ENCODE measurements around the gene ENPP3. TPM values are rescaled to one million over a fixed set of nuclear protein-coding genes. Genes with fewer than 3 reads are reported as not detected.

The ENPP3 gene
- total RNA-seq, 2 experiments from 2014 or later, result 1.3 to 2.3 TPM

- Histone ChIP-seq H3K4me3 (ENCODE audit: low read depth, low read length, poor library complexity, severe bottlenecking) (no peak overlapping the region), H3K9me2 (ENCODE audit: insufficient read depth, low read length) (no peaks in the 10 kb centered on the region), H4K20me1 (ENCODE audit: insufficient read depth, low read length) (no peaks in the 10 kb centered on the region), H2AFZ (ENCODE audit: low read length) (no peak overlapping the region), H3K9me3 (ENCODE audit: low read length) (no peaks in the 10 kb centered on the region), H3K4me2 (ENCODE audit: low read length) (no peak overlapping the region), H3K36me3 (ENCODE audit: insufficient read depth, low read length) (peaks cover 96% of the 10 kb centered on the region), H3K27ac (ENCODE audit: low read depth, low read length, poor library complexity, severe bottlenecking) (no peak overlapping the region), H3K4me1 (ENCODE audit: insufficient read depth, low read length, poor library complexity, severe bottlenecking) (no peaks in the 10 kb centered on the region), H3K79me2 (ENCODE audit: insufficient read depth, low read depth, low read length) (no peaks in the 10 kb centered on the region)
- BruUV-seq (replicated peaks), result no TSS peak
- POLR2A ChIA-PET, result interaction anchor here (0.5 kb wide), 1 partner anchor 12 kb away, joined by 3 read pairs; no protein-coding TSS in a partner anchor
- CTCF ChIA-PET (ENCODE audit: unreplicated experiment), result no interaction called here
- intact Hi-C loops (cut with micrococcal nuclease; ENCODE audit: unreplicated experiment), result no loop called here
- DNase-seq (ENCODE audit: low spot score), result no peak
- TF ChIP-seq CTCF (conservative IDR thresholded peaks at IDR 0.05; ENCODE audit: low read length), result no peak
- no peak for TF ChIP-seq EZH2phosphoT487 (IDR thresholded peaks at IDR 0.05; ENCODE audit: borderline replicate concordance, low read depth, low read length)
These were observed 48.5 kb upstream of the ENPP3 start for GRCh38 chr6:131588643-131589042.

GRCh38 chr6:131592935-131593334 lies 44.2 kb upstream of the ENPP3 start:
- Histone ChIP-seq H3K4me2 (ENCODE audit: low read length) (no peak overlapping the region), H3K4me1 (ENCODE audit: insufficient read depth, low read length, poor library complexity, severe bottlenecking) (no peaks in the 10 kb centered on the region), H3K79me2 (ENCODE audit: insufficient read depth, low read depth, low read length) (no peaks in the 10 kb centered on the region), H3K9me3 (ENCODE audit: low read length) (no peaks in the 10 kb centered on the region), H3K27ac (ENCODE audit: low read depth, low read length, poor library complexity, severe bottlenecking) (no peak overlapping the region), H4K20me1 (ENCODE audit: insufficient read depth, low read length) (no peaks in the 10 kb centered on the region), H3K36me3 (ENCODE audit: insufficient read depth, low read length) (peaks cover 94% of the 10 kb centered on the region), H3K4me3 (ENCODE audit: low read depth, low read length, poor library complexity, severe bottlenecking) (no peak overlapping the region), H3K9me2 (ENCODE audit: insufficient read depth, low read length) (no peaks in the 10 kb centered on the region), H2AFZ (ENCODE audit: low read length) (no peak overlapping the region)
- ChIA-PET POLR2A (interaction anchor here (0.6 kb wide), 1 partner anchor 147 kb away, joined by 3 read pairs; no protein-coding TSS in a partner anchor), CTCF (ENCODE audit: unreplicated experiment) (no interaction called here)
- BruUV-seq (replicated peaks), result no TSS peak
- intact Hi-C loops (cut with micrococcal nuclease; ENCODE audit: unreplicated experiment), result no loop called here
- TF ChIP-seq CTCF (conservative IDR thresholded peaks at IDR 0.05; ENCODE audit: low read length) (no peak), EZH2phosphoT487 (IDR thresholded peaks at IDR 0.05; ENCODE audit: borderline replicate concordance, low read depth, low read length) (no peak)
- no peak for DNase-seq (ENCODE audit: low spot score)

GRCh38 chr6:131594074-131594473 lies 43.0 kb upstream of the ENPP3 start:
- Histone ChIP-seq H3K79me2 (ENCODE audit: insufficient read depth, low read depth, low read length) (no peaks in the 10 kb centered on the region), H2AFZ (ENCODE audit: low read length) (no peak overlapping the region), H3K4me1 (ENCODE audit: insufficient read depth, low read length, poor library complexity, severe bottlenecking) (no peaks in the 10 kb centered on the region), H3K4me3 (ENCODE audit: low read depth, low read length, poor library complexity, severe bottlenecking) (no peak overlapping the region), H3K9me2 (ENCODE audit: insufficient read depth, low read length) (no peaks in the 10 kb centered on the region), H3K36me3 (ENCODE audit: insufficient read depth, low read length) (peaks cover 94% of the 10 kb centered on the region), H4K20me1 (ENCODE audit: insufficient read depth, low read length) (no peaks in the 10 kb centered on the region), H3K4me2 (ENCODE audit: low read length) (no peak overlapping the region), H3K9me3 (ENCODE audit: low read length) (no peaks in the 10 kb centered on the region), H3K27ac (ENCODE audit: low read depth, low read length, poor library complexity, severe bottlenecking) (no peak overlapping the region)
- CTCF ChIA-PET (ENCODE audit: unreplicated experiment), result no interaction called here
- DNase-seq (ENCODE audit: low spot score), result no peak
- intact Hi-C loops (cut with micrococcal nuclease; ENCODE audit: unreplicated experiment), result no loop called here
- POLR2A ChIA-PET, result interaction anchor here (0.5 to 0.6 kb wide), 2 partner anchors 294 to 489 kb away, joined by 3 to 4 read pairs; no protein-coding TSS in a partner anchor
- no TSS peak for BruUV-seq (replicated peaks)
- TF ChIP-seq EZH2phosphoT487 (IDR thresholded peaks at IDR 0.05; ENCODE audit: borderline replicate concordance, low read depth, low read length) (no peak), CTCF (conservative IDR thresholded peaks at IDR 0.05; ENCODE audit: low read length) (no peak)

All from OCI-LY7 (cell line).